H1 (cell line): ENCODE data around the gene COQ8A. TPM values are rescaled to one million over a fixed set of nuclear protein-coding genes. Genes with fewer than 3 reads are reported as not detected.

Experiments used
- CTCF ChIA-PET: fragments of 300-600 bp; sonication (Branson Sonifier 250); formaldehyde crosslinking; loops from one replicate; lab custom pipeline; 2021; ENCODE audit not compliant: partially characterized antibody; lab: Charles Lee
- POLR2A ChIA-PET: fragments of 300-600 bp; sonication (Branson Sonifier 250); formaldehyde crosslinking; loops from one replicate; lab custom pipeline; 2021; ENCODE audit warnings: inconsistent platforms; ENCODE audit not compliant: partially characterized antibody; lab: Charles Lee
- DNase-seq, 2 experiments: peaks; one replicate each; pipeline versions ENCODE4 v3.0.0 to v3.0.0-alpha.2; 2010 to 2022; ENCODE audit warnings: low spot score in 2 of 2, low read depth in 1 of 2, mixed read lengths in 1 of 2
- FAIRE-seq: peaks from 2 replicates; lab custom pipeline; 2011; peaks lifted over from hg19 to GRCh38; lab: Jason Lieb, UNC
- H2AFZ ChIP-seq: 2 replicates; pipeline ENCODE4 v1.8.1; 2012; ENCODE audit warnings: low read length, inconsistent platforms
- H2AK5ac ChIP-seq: 2 replicates; pipeline ENCODE4 v1.6.1; 2013; ENCODE audit warnings: low read depth, low read length
- H2BK120ac ChIP-seq: replicated peaks from 2 replicates; pipeline ENCODE3; 2013; ENCODE audit warnings: low read depth, low read length, inconsistent platforms
- H2BK12ac ChIP-seq: 2 replicates; pipeline ENCODE4 v1.6.1; 2013; ENCODE audit warnings: low read depth, low read length
- H2BK15ac ChIP-seq: 2 replicates; pipeline ENCODE4 v1.6.1; 2013; ENCODE audit warnings: low read length
- H2BK20ac ChIP-seq: 2 replicates; pipeline ENCODE4 v1.6.1; 2013; ENCODE audit warnings: low read length
- H2BK5ac ChIP-seq: 2 replicates; pipeline ENCODE4 v1.6.1; 2013; ENCODE audit warnings: low read depth, low read length
- H3K14ac ChIP-seq: 2 replicates; pipeline ENCODE4 v1.6.1; 2013; ENCODE audit warnings: inconsistent platforms; ENCODE audit not compliant: insufficient read length
- H3K18ac ChIP-seq: 2 replicates; pipeline ENCODE4 v1.6.1; 2013; ENCODE audit warnings: low read length; ENCODE audit errors: extremely low read depth
- H3K23ac ChIP-seq: 2 replicates; pipeline ENCODE4 v1.6.1; 2013; ENCODE audit warnings: inconsistent platforms; ENCODE audit not compliant: insufficient read length
- H3K23me2 ChIP-seq: 2 replicates; pipeline ENCODE4 v1.6.1; 2013; ENCODE audit warnings: low read depth, low read length
- H3K27ac ChIP-seq: 2 replicates; pipeline ENCODE4 v1.6.1; 2011; ENCODE audit warnings: low read depth, low read length, inconsistent platforms
- H3K27me3 ChIP-seq, 4 experiments: replicated peaks in 1 of 4; 1 replicate in 1 of 4; 2 replicates in 3 of 4; pipeline versions ENCODE4 v1.6.1 to v1.8.1; 2011 to 2013; ENCODE audit warnings: low read length in 3 of 4, mild to moderate bottlenecking in 3 of 4, inconsistent platforms in 2 of 4, mixed read lengths in 2 of 4, moderate library complexity in 1 of 4; ENCODE audit not compliant: control insufficient read depth in 3 of 4, insufficient read depth in 3 of 4; ENCODE audit errors: extremely low read depth in 1 of 4
- H3K36me3 ChIP-seq, 4 experiments: 2 replicates each; pipeline versions ENCODE4 v1.6.1 to v1.8.1; 2011 to 2013; ENCODE audit warnings: mild to moderate bottlenecking in 4 of 4, low read length in 3 of 4, moderate library complexity in 2 of 4, control low read depth in 1 of 4, inconsistent platforms in 1 of 4; ENCODE audit not compliant: insufficient read depth in 4 of 4, control insufficient read depth in 2 of 4
- H3K4ac ChIP-seq: replicated peaks from 2 replicates; pipeline ENCODE3; 2013; ENCODE audit warnings: low read length, low read depth, mixed read lengths, inconsistent platforms; ENCODE audit not compliant: insufficient read length
- H3K4me1 ChIP-seq, 4 experiments: replicated peaks in 1 of 4; 1 replicate in 1 of 4; 2 replicates in 3 of 4; pipeline versions ENCODE4 v1.6.1 to v1.8.1; 2011 to 2013; ENCODE audit warnings: low read length in 3 of 4, inconsistent platforms in 2 of 4, mixed read lengths in 1 of 4; ENCODE audit not compliant: insufficient read depth in 4 of 4, control insufficient read depth in 3 of 4
- H3K4me2 ChIP-seq, 2 experiments: 2 replicates each; pipeline versions ENCODE4 v1.6.1 to v1.8.1; 2011 to 2013; ENCODE audit warnings: low read depth in 2 of 2, low read length in 2 of 2, control low read depth in 1 of 2, inconsistent platforms in 1 of 2, mild to moderate bottlenecking in 1 of 2; ENCODE audit not compliant: insufficient read depth in 1 of 2
- H3K4me3 ChIP-seq, 4 experiments: fragments of 200-600, 300-600 bp in 1 of 4; sonication (generic), shearing (Covaris generic), sonication (Bioruptor Twin) in 1 of 4; 2 replicates each; pipeline versions ENCODE4 v1.5.1 to v1.8.1; 2011 to 2016; ENCODE audit warnings: low read length in 4 of 4, low read depth in 3 of 4, control low read depth in 2 of 4, inconsistent platforms in 2 of 4, mild to moderate bottlenecking in 2 of 4, mixed read lengths in 1 of 4, moderate library complexity in 1 of 4; ENCODE audit not compliant: insufficient read depth in 2 of 4; ENCODE audit errors: extremely low read depth in 1 of 4
- H3K56ac ChIP-seq: replicated peaks from 2 replicates; pipeline ENCODE3; 2013; ENCODE audit warnings: low read depth, mild to moderate bottlenecking, mixed read lengths, low read length, inconsistent platforms; ENCODE audit not compliant: insufficient read length
- H3K79me1 ChIP-seq: 2 replicates; pipeline ENCODE4 v1.6.1; 2013; ENCODE audit warnings: low read depth, low read length, control low read depth
- H3K79me2 ChIP-seq, 2 experiments: 2 replicates each; pipeline versions ENCODE4 v1.6.1 to v1.8.1; 2012 to 2013; ENCODE audit warnings: low read length in 2 of 2, mild to moderate bottlenecking in 2 of 2, inconsistent platforms in 1 of 2; ENCODE audit not compliant: insufficient read depth in 2 of 2, control insufficient read depth in 1 of 2
- H3K9ac ChIP-seq, 4 experiments: replicated peaks in 1 of 4; 1 replicate in 1 of 4; 2 replicates in 3 of 4; pipeline versions ENCODE4 v1.6.1 to v1.8.1; 2011 to 2013; ENCODE audit warnings: low read depth in 3 of 4, low read length in 3 of 4, control low read depth in 2 of 4, mild to moderate bottlenecking in 2 of 4, moderate library complexity in 2 of 4, inconsistent platforms in 1 of 4; ENCODE audit errors: extremely low read depth in 1 of 4
- H3K9me3 ChIP-seq, 2 experiments: 2 replicates each; pipeline versions ENCODE4 v1.6.1 to v1.8.1; 2012 to 2013; ENCODE audit warnings: mild to moderate bottlenecking in 2 of 2, moderate library complexity in 2 of 2, control low read depth in 1 of 2, inconsistent platforms in 1 of 2, low read depth in 1 of 2, low read length in 1 of 2, mixed read lengths in 1 of 2; ENCODE audit not compliant: insufficient read depth in 2 of 2
- H4K20me1 ChIP-seq, 2 experiments: replicated peaks in 1 of 2; 2 replicates each; pipeline versions ENCODE3 to v1.8.1; 2011 to 2013; ENCODE audit warnings: inconsistent platforms in 2 of 2, low read length in 2 of 2, mild to moderate bottlenecking in 1 of 2; ENCODE audit not compliant: insufficient read depth in 2 of 2, control insufficient read depth in 1 of 2
- H4K5ac ChIP-seq: 2 replicates; pipeline ENCODE4 v1.6.1; 2013; ENCODE audit warnings: low read length, low read depth, mixed read lengths, inconsistent platforms; ENCODE audit not compliant: insufficient read length
- H4K8ac ChIP-seq: 2 replicates; pipeline ENCODE4 v1.8.0; 2013; ENCODE audit warnings: mild to moderate bottlenecking, moderate library complexity, low read length, inconsistent platforms; ENCODE audit not compliant: insufficient read depth; ENCODE audit errors: extremely low read depth
- H4K91ac ChIP-seq: replicated peaks from 2 replicates; pipeline ENCODE3; 2013; ENCODE audit warnings: low read length, mixed read lengths, inconsistent platforms; ENCODE audit not compliant: insufficient read length
- EGR1 ChIP-seq: IDR thresholded peaks from 2 replicates; pipeline ENCODE4 v1.6.1; 2011; ENCODE audit warnings: low read depth, low read length, borderline replicate concordance
- HDAC2 ChIP-seq, 2 experiments: fragments of 300-600 bp in 1 of 2; sonication (generic) in 1 of 2; IDR thresholded peaks; 2 replicates each; pipeline ENCODE4 v1.6.1; 2011 to 2012; ENCODE audit warnings: low read depth in 2 of 2, low read length in 2 of 2, mild to moderate bottlenecking in 2 of 2, moderate library complexity in 2 of 2, borderline replicate concordance in 1 of 2, inconsistent platforms in 1 of 2
- HDAC6 ChIP-seq: IDR thresholded peaks from one replicate; pipeline ENCODE4 v1.7.1; 2012; ENCODE audit warnings: low read depth, mild to moderate bottlenecking, inconsistent platforms, low read length, moderate library complexity
- KDM1A ChIP-seq: fragments of 200-600, 300-600 bp; sonication (generic); IDR thresholded peaks from 2 replicates; pipeline ENCODE4 v1.7.1; 2016; ENCODE audit warnings: mild to moderate bottlenecking, low read length, borderline replicate concordance
- KDM4A ChIP-seq: IDR thresholded peaks from one replicate; pipeline ENCODE4 v1.7.1; 2012; ENCODE audit warnings: low read depth, mild to moderate bottlenecking, moderate library complexity, low read length, inconsistent platforms; ENCODE audit not compliant: severe bottlenecking
- POLR2AphosphoS5 ChIP-seq: IDR thresholded peaks from 2 replicates; pipeline ENCODE4 v1.6.1; 2011; ENCODE audit warnings: low read depth, low read length
- RAD21 ChIP-seq, 2 experiments: IDR thresholded peaks in 1 of 2; conservative IDR thresholded peaks in 1 of 2; 2 replicates each; pipeline ENCODE4 v1.6.1; 2011; ENCODE audit warnings: low read depth in 2 of 2, low read length in 2 of 2, improper control_type of control experiment in 1 of 2, inconsistent platforms in 1 of 2, mild to moderate bottlenecking in 1 of 2, moderate library complexity in 1 of 2
- RNF2 ChIP-seq: fragments of 200-900, 300-1000 bp; sonication (generic); IDR thresholded peaks from 2 replicates; pipeline ENCODE4 v1.7.1; 2016; ENCODE audit warnings: borderline replicate concordance, low read depth, mild to moderate bottlenecking, antibody characterized with exemption, low read length; ENCODE audit not compliant: poor library complexity, severe bottlenecking; ENCODE audit errors: missing control alignments
- RXRA ChIP-seq: IDR thresholded peaks from 2 replicates; pipeline ENCODE4 v1.6.1; 2011; ENCODE audit warnings: low read depth, mild to moderate bottlenecking, low read length, moderate library complexity; ENCODE audit not compliant: insufficient read depth
- TEAD4 ChIP-seq: IDR thresholded peaks from 2 replicates; pipeline ENCODE4 v1.6.1; 2012; ENCODE audit warnings: low read depth, low read length, inconsistent platforms, mixed read lengths
- WGBS, 2 experiments: shearing (Covaris generic) in 1 of 2; methylation state at CpG; one replicate each; pipeline versions ENCODE4 v1.1.6 to v1.1.7; 2013 to 2015; ENCODE audit warnings: low lambda C conversion rate in 2 of 2, mixed read lengths in 2 of 2, inconsistent platforms in 1 of 2, low coverage in 1 of 2, missing lambda C conversion rate in 1 of 2; ENCODE audit not compliant: insufficient replicate concordance in 2 of 2, insufficient coverage in 1 of 2, insufficient read length in 1 of 2; ENCODE audit errors: extremely low coverage in 1 of 2, missing lambda C conversion rate in 1 of 2; 5-methylcytosine and 5-hydroxymethylcytosine counted together
- polyA plus RNA-seq, 7 experiments: library from polyadenylated mRNA; depleted of rRNA in 3 of 7; stranded (reverse) in 5 of 7; unstranded in 2 of 7; fragments of >200 nt in 5 of 7; fragments of 200-250 nt in 2 of 7; gene quantifications; 1 replicate in 5 of 7; 2 replicates in 1 of 7; 4 replicates in 1 of 7; pipeline versions ENCODE4 v1.2.1 to v1.2.3, GENCODE V29; 2011 to 2013; ENCODE audit warnings: missing spikeins in 2 of 7, mixed read lengths in 2 of 7
- total RNA-seq: library from RNA; stranded (reverse); fragmentation: NEBNext Ultra II Directional; extraction: Animal tissue kit (Norgen Biotek cat#: 25700); gene quantifications from 2 replicates; pipeline ENCODE4 v1.2.1, GENCODE V29; 2021

Gene COQ8A
- total and polyA plus RNA-seq, 2 of the 8 experiments (the other 6 are each of a cell fraction or from before 2014, with no cell fraction given) = 28.5 to 38.9 TPM

- no peaks in the 10 kb centered on the region for H3K27me3 ChIP-seq
- ChIA-PET POLR2A (no interaction called here), CTCF (no interaction called here)
- H2BK120ac ChIP-seq = no peak overlapping the region
- H4K5ac ChIP-seq = no peak overlapping the region
- H3K4me1 ChIP-seq = no peaks in the 10 kb centered on the region
- H4K91ac ChIP-seq = no peak overlapping the region
- H3K14ac ChIP-seq = no peak overlapping the region
- H2BK12ac ChIP-seq = no peak overlapping the region
- H3K27ac ChIP-seq = no peak overlapping the region
- H3K79me2 ChIP-seq = peaks cover 5 to 24% of the 10 kb centered on the region in 2 experiments; a peak in 3 of 4 replicates
- no peak overlapping the region for H2AK5ac ChIP-seq
- H3K4me2 ChIP-seq = no peak overlapping the region
- no peak overlapping the region for H3K23ac ChIP-seq
- no peak overlapping the region for H3K4me3 ChIP-seq
- FAIRE-seq (no peak), DNase-seq (no peak)
- no peak overlapping the region for H3K4ac ChIP-seq
- 69% methylated on average over 4 of the region's 5 CpGs; no CpG with 5 or more reads in 1 of the 2 experiments for WGBS, 2 experiments
- H4K20me1 ChIP-seq = no peaks in the 10 kb centered on the region
- TF ChIP-seq EGR1 = no peak
- no peak for TF ChIP-seq HDAC6
- TF ChIP-seq POLR2AphosphoS5 = no peak
- no peak for TF ChIP-seq RXRA
- TF ChIP-seq KDM4A = no peak
- no peak for TF ChIP-seq RNF2
- TF ChIP-seq TEAD4 = no peak
- no peak for TF ChIP-seq KDM1A
- TF ChIP-seq HDAC2 (IDR thresholded peaks at IDR 0.05; ENCODE audit: borderline replicate concordance in 1 of 2, low read depth in 2 of 2, low read length in 2 of 2) = no peak
- no peak for TF ChIP-seq RAD21 (IDR thresholded peaks at IDR 0.05 in 1 of 2, conservative IDR thresholded peaks at IDR 0.05 in 1 of 2; ENCODE audit: low read depth in 2 of 2, low read length in 2 of 2)
- peaks cover 2 to 3% of the 10 kb centered on the region in 2 experiments; a peak in 1 of 4 replicates for H3K9me3 ChIP-seq
- H3K56ac ChIP-seq = no peak overlapping the region
- H3K23me2 ChIP-seq = peaks cover 8% of the 10 kb centered on the region; the same call in 1 of the 2 replicates
- no peak overlapping the region for H2AFZ ChIP-seq
- no peak overlapping the region for H3K9ac ChIP-seq
- H2BK15ac ChIP-seq = no peak overlapping the region
- no peaks in the 10 kb centered on the region for H3K36me3 ChIP-seq
- H2BK5ac ChIP-seq = no peak overlapping the region
- H3K79me1 ChIP-seq = peaks cover 16% of the 10 kb centered on the region
- H2BK20ac ChIP-seq = no peak overlapping the region
- no peak overlapping the region for H3K18ac ChIP-seq
- no peak overlapping the region for H4K8ac ChIP-seq
Measured at GRCh38 chr1:226960256-226960655, 20.2 kb downstream of the COQ8A start.
